Measurements from ENCODE around the gene GAB1. TPM values are rescaled to one million over a fixed set of nuclear protein-coding genes. Genes with fewer than 3 reads are reported as not detected.

GAB1 gene
- total and polyA plus RNA-seq, 3 donors from 2014 or later = 19.7 to 64.5 (median 61.3) TPM

- WGBS, 2 donors = 89 to 92% methylated on average over 6 of the region's 6 CpGs
These were observed 6.7 kb upstream of the GAB1 start for GRCh38 chr4:143329985-143330384.

GRCh38 chr4:143335979-143336780, 496 bp upstream of the GAB1 start:
- no peaks in the 10 kb centered on the region for H3K36me3 ChIP-seq (ENCODE audit: low read depth, missing control alignments)
- TF ChIP-seq, protein P1, sequence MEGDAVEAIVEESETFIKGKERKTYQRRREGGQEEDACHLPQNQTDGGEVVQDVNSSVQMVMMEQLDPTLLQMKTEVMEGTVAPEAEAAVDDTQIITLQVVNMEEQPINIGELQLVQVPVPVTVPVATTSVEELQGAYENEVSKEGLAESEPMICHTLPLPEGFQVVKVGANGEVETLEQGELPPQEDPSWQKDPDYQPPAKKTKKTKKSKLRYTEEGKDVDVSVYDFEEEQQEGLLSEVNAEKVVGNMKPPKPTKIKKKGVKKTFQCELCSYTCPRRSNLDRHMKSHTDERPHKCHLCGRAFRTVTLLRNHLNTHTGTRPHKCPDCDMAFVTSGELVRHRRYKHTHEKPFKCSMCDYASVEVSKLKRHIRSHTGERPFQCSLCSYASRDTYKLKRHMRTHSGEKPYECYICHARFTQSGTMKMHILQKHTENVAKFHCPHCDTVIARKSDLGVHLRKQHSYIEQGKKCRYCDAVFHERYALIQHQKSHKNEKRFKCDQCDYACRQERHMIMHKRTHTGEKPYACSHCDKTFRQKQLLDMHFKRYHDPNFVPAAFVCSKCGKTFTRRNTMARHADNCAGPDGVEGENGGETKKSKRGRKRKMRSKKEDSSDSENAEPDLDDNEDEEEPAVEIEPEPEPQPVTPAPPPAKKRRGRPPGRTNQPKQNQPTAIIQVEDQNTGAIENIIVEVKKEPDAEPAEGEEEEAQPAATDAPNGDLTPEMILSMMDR (IDR thresholded peaks at IDR 0.05) = no peak
- TF ChIP-seq POLR2A (IDR thresholded peaks at IDR 0.05) = no peak
- WGBS, 2 donors = 1% methylated on average over 21 to 65 of the region's 85 CpGs
- no peaks in the 10 kb centered on the region for H3K9me3 ChIP-seq
- intact Hi-C loops (cut with DNase I; ENCODE audit: low total_unique reads) = no loop called here
- H3K27ac ChIP-seq = peak overlapping the region; percentile 96 to 97
- H3K4me3 ChIP-seq = peak overlapping the region; percentile 87 to 96
- peak; percentile 91 for DNase-seq
- peaks cover 10% of the 10 kb centered on the region for H3K4me1 ChIP-seq
- H3K27me3 ChIP-seq = no peaks in the 10 kb centered on the region

More at GRCh38 chr4:143329985-143330384, 6.7 kb upstream of the GAB1 start:
- Histone ChIP-seq H3K36me3 (ENCODE audit: low read depth, missing control alignments) (no peaks in the 10 kb centered on the region), H3K27me3 (no peaks in the 10 kb centered on the region), H3K27ac (no peak overlapping the region), H3K4me3 (no peak overlapping the region), H3K4me1 (no peaks in the 10 kb centered on the region), H3K9me3 (no peaks in the 10 kb centered on the region)
- TF ChIP-seq, protein P1 (IDR thresholded peaks at IDR 0.05) = no peak
- no peak for TF ChIP-seq POLR2A (IDR thresholded peaks at IDR 0.05)
- no peak for DNase-seq
- intact Hi-C loops (cut with DNase I; ENCODE audit: low total_unique reads) = no loop called here

DNA sequence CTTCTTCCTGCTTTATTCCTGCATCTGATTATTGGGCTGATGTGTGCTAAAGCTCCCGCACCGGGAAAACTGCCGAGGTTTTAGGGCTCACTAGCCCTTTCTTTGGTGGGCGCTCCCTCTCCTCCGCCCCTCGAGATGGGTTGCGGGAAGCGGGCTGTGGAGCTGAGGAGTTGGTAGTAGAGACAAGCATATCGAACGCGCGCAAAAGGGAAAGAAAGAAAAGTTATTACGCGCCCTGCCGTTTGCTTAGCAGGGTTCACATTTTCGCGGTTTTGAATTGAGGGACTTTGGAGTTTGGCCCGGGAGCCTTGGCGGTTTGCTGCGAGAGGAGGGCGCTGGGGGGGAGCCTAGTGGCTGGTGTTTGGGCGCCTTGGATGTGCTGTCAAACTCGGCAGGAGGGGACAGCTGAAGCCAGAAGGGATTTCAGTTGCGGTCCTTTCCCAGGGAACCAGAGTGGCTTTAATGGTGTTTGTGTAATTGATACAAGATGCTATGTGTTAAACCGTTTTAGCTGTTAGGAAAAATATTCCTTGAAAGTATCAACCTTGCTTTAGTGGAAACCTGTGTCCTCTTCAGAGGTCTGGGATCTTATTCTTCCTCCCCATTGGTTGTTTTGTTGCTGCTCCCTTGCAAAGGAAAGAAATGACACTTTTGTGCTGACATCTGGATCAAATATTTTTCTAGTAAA, 1.1 kb downstream of the GAB1 start:
- H3K4me1 ChIP-seq = peaks cover 12% of the 10 kb centered on the region
- intact Hi-C loops (cut with DNase I; ENCODE audit: low total_unique reads) = no loop called here
- no peaks in the 10 kb centered on the region for H3K36me3 ChIP-seq (ENCODE audit: low read depth, missing control alignments)
- H3K4me3 ChIP-seq = peak overlapping the region; percentile 87 to 96
- WGBS, 2 donors = 0% methylated on average over 23 to 25 of the region's 25 CpGs
- peak overlapping the region; percentile 96 to 97 for H3K27ac ChIP-seq
- no peaks in the 10 kb centered on the region for H3K27me3 ChIP-seq
- DNase-seq = peak; percentile 66
- no peak for TF ChIP-seq POLR2A (IDR thresholded peaks at IDR 0.05)
- TF ChIP-seq, protein P1 (IDR thresholded peaks at IDR 0.05) = no peak
- no peaks in the 10 kb centered on the region for H3K9me3 ChIP-seq

GRCh38 chr4:143338313-143338712, 1.6 kb downstream of the GAB1 start:
- peak overlapping the region; percentile 87 to 96 for H3K4me3 ChIP-seq
- intact Hi-C loops (cut with DNase I; ENCODE audit: low total_unique reads) = no loop called here
- no peak for DNase-seq
- H3K36me3 ChIP-seq (ENCODE audit: low read depth, missing control alignments) = no peaks in the 10 kb centered on the region
- H3K27ac ChIP-seq = no peak overlapping the region
- peaks cover 14% of the 10 kb centered on the region for H3K4me1 ChIP-seq
- WGBS, 2 donors = 19 to 29% methylated on average over 5 of the region's 5 CpGs
- H3K9me3 ChIP-seq = no peaks in the 10 kb centered on the region
- H3K27me3 ChIP-seq = no peaks in the 10 kb centered on the region
- no peak for TF ChIP-seq POLR2A (IDR thresholded peaks at IDR 0.05)
- TF ChIP-seq, protein P1 (IDR thresholded peaks at IDR 0.05) = no peak

Measured in testis (tissue), 3 donors.